HEK293 (cell line): ENCODE results near the gene LRP1B.

Source experiments
- WT1 ChIP-seq: fragments of 450-650 bp; formaldehyde crosslinking; IDR thresholded peaks from 2 replicates; pipeline ENCODE4 v1.5.1; 2016; ENCODE audit warnings: missing biosample characterization, missing genetic modification characterization
- ZNF76 ChIP-seq: fragments of 450-650 bp; formaldehyde crosslinking; IDR thresholded peaks from 2 replicates; pipeline ENCODE4; 2016; ENCODE audit warnings: low read depth, missing biosample characterization, missing genetic modification characterization, borderline replicate concordance

- no peak for TF ChIP-seq ZNF76 (tag by site-specific recombination)
- TF ChIP-seq WT1 (tag by site-specific recombination), result no peak
These were observed 1183.6 kb downstream of the LRP1B start for GRCh38 chr2:140947236-140947635.
